ENCODE data around the gene SC5D. TPM values are rescaled to one million over a fixed set of nuclear protein-coding genes. Genes with fewer than 3 reads are reported as not detected.

The SC5D gene
- total RNA-seq, 1 donor from 2014 or later: 18.7 TPM

DNA sequence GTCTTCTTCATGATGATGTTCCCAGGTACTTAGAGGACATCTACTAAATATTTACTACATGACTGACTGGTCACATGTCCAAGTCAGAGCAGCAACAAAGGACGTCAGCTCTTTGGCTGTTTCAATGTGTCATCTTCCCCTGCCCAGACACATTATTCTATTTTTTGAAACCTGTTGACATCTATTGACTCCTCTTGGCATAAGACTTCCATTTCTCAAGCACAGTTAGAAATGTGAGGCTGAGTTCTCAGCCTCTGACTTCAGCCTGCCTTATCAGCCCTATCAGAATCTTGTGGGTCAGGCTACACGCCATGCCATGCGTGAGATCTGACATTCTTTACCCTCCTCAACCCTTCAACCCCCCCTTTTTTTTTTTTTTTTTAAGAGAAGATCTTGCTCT, 63.8 kb downstream of the SC5D start:
- Histone ChIP-seq H3K27ac (replicated peaks) (no peak overlapping the region), H3K4me1 (peaks cover 19% of the 10 kb centered on the region), H3K9me3 (replicated peaks) (no peaks in the 10 kb centered on the region), H3K36me3 (no peaks in the 10 kb centered on the region), H3K27me3 (ENCODE audit: low read depth) (no peaks in the 10 kb centered on the region), H3K4me3 (no peak overlapping the region)
- TF ChIP-seq, protein P1, sequence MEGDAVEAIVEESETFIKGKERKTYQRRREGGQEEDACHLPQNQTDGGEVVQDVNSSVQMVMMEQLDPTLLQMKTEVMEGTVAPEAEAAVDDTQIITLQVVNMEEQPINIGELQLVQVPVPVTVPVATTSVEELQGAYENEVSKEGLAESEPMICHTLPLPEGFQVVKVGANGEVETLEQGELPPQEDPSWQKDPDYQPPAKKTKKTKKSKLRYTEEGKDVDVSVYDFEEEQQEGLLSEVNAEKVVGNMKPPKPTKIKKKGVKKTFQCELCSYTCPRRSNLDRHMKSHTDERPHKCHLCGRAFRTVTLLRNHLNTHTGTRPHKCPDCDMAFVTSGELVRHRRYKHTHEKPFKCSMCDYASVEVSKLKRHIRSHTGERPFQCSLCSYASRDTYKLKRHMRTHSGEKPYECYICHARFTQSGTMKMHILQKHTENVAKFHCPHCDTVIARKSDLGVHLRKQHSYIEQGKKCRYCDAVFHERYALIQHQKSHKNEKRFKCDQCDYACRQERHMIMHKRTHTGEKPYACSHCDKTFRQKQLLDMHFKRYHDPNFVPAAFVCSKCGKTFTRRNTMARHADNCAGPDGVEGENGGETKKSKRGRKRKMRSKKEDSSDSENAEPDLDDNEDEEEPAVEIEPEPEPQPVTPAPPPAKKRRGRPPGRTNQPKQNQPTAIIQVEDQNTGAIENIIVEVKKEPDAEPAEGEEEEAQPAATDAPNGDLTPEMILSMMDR (IDR thresholded peaks at IDR 0.05; ENCODE audit: borderline replicate concordance): no peak
- no peak for DNase-seq
- intact Hi-C loops (cut with micrococcal nuclease): no loop called here

Other genes starting within 250 kb of the SC5D start
- gene TECTA, start 191.5 kb upstream of the SC5D start, total RNA-seq: 1.1 TPM
- gene SORL1, start 159.5 kb downstream of the SC5D start, total RNA-seq: 7.1 TPM

Measured in left ventricle myocardium inferior (tissue), 1 donor.